K562 (cell line): Measurements from ENCODE around the gene BCL7B. TPM values are rescaled to one million over a fixed set of nuclear protein-coding genes. Genes with fewer than 3 reads are reported as not detected.

Source experiments
- ATAC-seq: fragments of 200-7000 bp; cut with Tn5 transposase; 3 replicates; pipeline ENCODE4 v1.9.1; 2020; ENCODE audit warnings: moderate library complexity
- BruUV-seq: library from RNA; stranded (reverse); fragments of 400-500 nt; replicated peaks from 2 replicates; lab custom pipeline; 2021; lab: Mats Ljungman, UMichigan
- CTCF ChIA-PET: fragments of 300-600 bp; formaldehyde crosslinking; extraction: SDS; loops from one replicate; lab custom pipeline; 2021; ENCODE audit warnings: low intra/inter-chr PET ratio; lab: Yijun Ruan, JAX
- POLR2A ChIA-PET: fragments of 300-600, 350-650 bp; sonication (Branson Sonifier 250); formaldehyde crosslinking; extraction: SDS; loops from one replicate; lab custom pipeline; 2021; ENCODE audit warnings: antibody characterized with exemption, inconsistent platforms; lab: Yijun Ruan, JAX
- DNase-seq, 4 experiments: peaks; one replicate each; pipeline versions ENCODE4 v3.0.0 to v3.0.0-alpha.2; 2011 to 2018; ENCODE audit warnings: low spot score in 3 of 4, mixed read lengths in 3 of 4; ENCODE audit errors: extremely low read depth in 1 of 4
- FAIRE-seq: peaks from 2 replicates; lab custom pipeline; 2011; peaks lifted over from hg19 to GRCh38; lab: Jason Lieb, UNC
- H2AFZ ChIP-seq: 2 replicates; pipeline ENCODE4 v1.6.0; 2011; ENCODE audit warnings: low read depth, low read length, control low read depth, inconsistent platforms
- H3K27ac ChIP-seq: fragments of 200-600 bp; 3 replicates; pipeline ENCODE4 v1.8.0; 2011; ENCODE audit warnings: low read depth, mild to moderate bottlenecking, control low read depth, inconsistent platforms, low read length, moderate library complexity, mixed read lengths; ENCODE audit errors: extremely low read depth
- H3K27me3 ChIP-seq, 2 experiments: fragments of 300-600 bp in 1 of 2; 2 replicates in 1 of 2; 3 replicates in 1 of 2; pipeline versions ENCODE4 v1.6.0 to v1.8.0; 2011; ENCODE audit warnings: inconsistent platforms in 2 of 2, low read length in 2 of 2, mild to moderate bottlenecking in 1 of 2, mixed read lengths in 1 of 2, moderate library complexity in 1 of 2; ENCODE audit not compliant: control insufficient read depth in 2 of 2, insufficient read depth in 2 of 2
- H3K36me3 ChIP-seq: fragments of 300-600 bp; 3 replicates; pipeline ENCODE4 v1.8.0; 2011; ENCODE audit warnings: mild to moderate bottlenecking, low read length, inconsistent platforms; ENCODE audit not compliant: control insufficient read depth, insufficient read depth
- H3K4me1 ChIP-seq, 2 experiments: fragments of 200-600 bp in 1 of 2; replicated peaks in 1 of 2; 2 replicates in 1 of 2; 3 replicates in 1 of 2; pipeline versions ENCODE4 v1.5.1 to v1.8.0; 2011; ENCODE audit warnings: inconsistent platforms in 2 of 2, low read length in 2 of 2, mild to moderate bottlenecking in 1 of 2, mixed read lengths in 1 of 2, moderate library complexity in 1 of 2; ENCODE audit not compliant: control insufficient read depth in 2 of 2, insufficient read depth in 2 of 2
- H3K4me2 ChIP-seq: 2 replicates; pipeline ENCODE4 v1.6.1; 2011; ENCODE audit warnings: low read length, control low read depth, inconsistent platforms, mixed read lengths; ENCODE audit not compliant: insufficient read depth
- H3K4me3 ChIP-seq: fragments of 200-600 bp; sonication (generic), shearing (Covaris generic); 2 replicates; pipeline ENCODE4 v1.5.1; 2016; ENCODE audit warnings: control low read depth, inconsistent platforms
- H3K79me2 ChIP-seq: fragments of 200-600 bp; 3 replicates; pipeline ENCODE4 v1.8.0; 2011; ENCODE audit warnings: low read length, inconsistent platforms; ENCODE audit not compliant: control insufficient read depth, insufficient read depth
- H3K9ac ChIP-seq, 2 experiments: 2 replicates each; pipeline versions ENCODE4 v1.6.0 to v1.6.1; 2011; ENCODE audit warnings: low read depth in 2 of 2, low read length in 2 of 2, control low read depth in 1 of 2, inconsistent platforms in 1 of 2, mild to moderate bottlenecking in 1 of 2, mixed read lengths in 1 of 2; ENCODE audit not compliant: insufficient read depth in 1 of 2
- H3K9me1 ChIP-seq: one replicate; pipeline ENCODE4 v1.6.0; 2011; ENCODE audit warnings: inconsistent platforms, mild to moderate bottlenecking, low read length, moderate library complexity; ENCODE audit not compliant: control insufficient read depth, insufficient read depth
- H3K9me3 ChIP-seq: replicated peaks from 2 replicates; pipeline ENCODE4 v1.5.1; 2011; ENCODE audit warnings: low read depth, low read length, inconsistent platforms; ENCODE audit not compliant: control insufficient read depth, insufficient read depth
- H4K20me1 ChIP-seq: replicated peaks from 2 replicates; pipeline ENCODE4 v1.6.1; 2011; ENCODE audit warnings: low read length, inconsistent platforms, mixed read lengths; ENCODE audit not compliant: control insufficient read depth, insufficient read depth
- ASH1L ChIP-seq: fragments of 450-650 bp; IDR thresholded peaks from 2 replicates; pipeline ENCODE4 v1.6.1; 2018; ENCODE audit warnings: borderline replicate concordance, mild to moderate bottlenecking, low read depth; ENCODE audit not compliant: partially characterized antibody
- GATAD2B ChIP-seq: fragments of 450-650 bp; IDR thresholded peaks from 2 replicates; pipeline ENCODE4 v1.6.1; 2017; ENCODE audit warnings: mild to moderate bottlenecking, borderline replicate concordance
- HNRNPH1 ChIP-seq: fragments of 200-400 bp; formaldehyde crosslinking; optimal IDR thresholded peaks from 2 replicates; pipeline ENCODE3; 2017; ENCODE audit warnings: low read depth, mild to moderate bottlenecking, low read length, moderate library complexity
- KAT2B ChIP-seq: IDR thresholded peaks from one replicate; pipeline ENCODE4 v1.6.1; 2012; ENCODE audit warnings: low read depth, mild to moderate bottlenecking, control low read depth, inconsistent platforms, low read length, moderate library complexity
- MXI1 ChIP-seq: IDR thresholded peaks from 2 replicates; pipeline ENCODE4 v1.6.1; 2011; ENCODE audit warnings: low read depth, mild to moderate bottlenecking, improper control_type of control experiment, low read length
- MYC ChIP-seq, 2 experiments: fragments of 250-450 bp in 1 of 2; sonication (Bioruptor Pico) in 1 of 2; IDR thresholded peaks; 2 replicates each; pipeline versions ENCODE4 v1.5.1 to v1.6.1; 2012 to 2021; ENCODE audit warnings: low read depth in 2 of 2, borderline replicate concordance in 1 of 2, improper control_type of control experiment in 1 of 2, low read length in 1 of 2, mild to moderate bottlenecking in 1 of 2, moderate library complexity in 1 of 2
- NFE2L1 ChIP-seq: fragments of 450-650 bp; IDR thresholded peaks from 2 replicates; pipeline ENCODE4 v1.6.1; 2016; ENCODE audit warnings: missing genetic modification characterization, low read depth, mild to moderate bottlenecking, missing compliant biosample characterization, moderate library complexity, borderline replicate concordance
- PTRF ChIP-seq: fragments of 450-650 bp; IDR thresholded peaks from 2 replicates; pipeline ENCODE4 v1.6.1; 2016; ENCODE audit warnings: mild to moderate bottlenecking, missing genetic modification characterization, missing compliant biosample characterization
- SAFB2 ChIP-seq: fragments of 200-400 bp; formaldehyde crosslinking; IDR thresholded peaks from 2 replicates; pipeline ENCODE4 v1.6.1; 2018; ENCODE audit warnings: borderline replicate concordance, low read length, low read depth, moderate library complexity; ENCODE audit not compliant: severe bottlenecking
- ZBTB17 ChIP-seq: fragments of 450-650 bp; formaldehyde crosslinking; IDR thresholded peaks from 2 replicates; pipeline ENCODE4 v1.4.0; 2020; ENCODE audit warnings: mild to moderate bottlenecking
- ZFP30 ChIP-seq: fragments of 250-450 bp; sonication (Bioruptor Pico); IDR thresholded peaks from 2 replicates; pipeline ENCODE4 v1.8.0; 2022; ENCODE audit warnings: moderate library complexity, mild to moderate bottlenecking, inconsistent platforms, borderline replicate concordance
- ZKSCAN3 ChIP-seq: fragments of 250-450 bp; sonication (Bioruptor Pico); IDR thresholded peaks from 2 replicates; pipeline ENCODE4 v1.4.0; 2020
- ZNF121 ChIP-seq: sonication (generic); formaldehyde crosslinking; conservative IDR thresholded peaks from 2 replicates; pipeline ENCODE4 v1.8.0; 2022; ENCODE audit warnings: missing genetic modification reagents
- ZNF224 ChIP-seq: sonication (generic); formaldehyde crosslinking; IDR thresholded peaks from 2 replicates; pipeline ENCODE4 v1.8.0; 2022; ENCODE audit warnings: mild to moderate bottlenecking, missing genetic modification reagents
- ZNF232 ChIP-seq: sonication (generic); formaldehyde crosslinking; IDR thresholded peaks from 2 replicates; pipeline ENCODE4 v1.8.0; 2022; ENCODE audit warnings: mild to moderate bottlenecking, missing genetic modification reagents
- ZNF609 ChIP-seq: sonication (generic); formaldehyde crosslinking; IDR thresholded peaks from 2 replicates; pipeline ENCODE4 v1.8.1; 2023; ENCODE audit warnings: missing genetic modification reagents, mild to moderate bottlenecking, borderline replicate concordance
- ZNF830 ChIP-seq: fragments of 250-450 bp; sonication (Bioruptor Pico); IDR thresholded peaks from 2 replicates; pipeline ENCODE4 v1.5.0; 2021; ENCODE audit warnings: mild to moderate bottlenecking
- WGBS: fragments of 100-300 bp; shearing (Covaris generic); methylation state at CpG from one replicate; pipeline ENCODE4 v1.1.6; 2016; ENCODE audit warnings: low coverage, mixed read lengths; ENCODE audit not compliant: insufficient coverage; ENCODE audit errors: missing lambda C conversion rate; 5-methylcytosine and 5-hydroxymethylcytosine counted together
- in situ Hi-C: fragments of 300-500 bp; cut with MboI; formaldehyde crosslinking; loops from 4 replicates; pipeline ENCODE4 v1.15.0; 2018; ENCODE audit warnings: inconsistent platforms, mixed read lengths
- intact Hi-C: fragments of 100-400 bp; cut with micrococcal nuclease; formaldehyde crosslinking; loops from 2 replicates; pipeline ENCODE4 v1.14.2; 2022
- polyA plus RNA-seq, 8 experiments: library from polyadenylated mRNA; depleted of rRNA in 4 of 8; stranded (reverse) in 5 of 8; unstranded in 3 of 8; fragments of >200 nt; fragmentation: Nextera tagmentation in 2 of 8; fragmentation: Illumina TruSeq in 1 of 8; extraction: Ambion mirVana in 2 of 8; extraction: Trizol in 1 of 8; gene quantifications; 2 replicates each; pipeline versions ENCODE4 v1.2.1 to v1.2.3, GENCODE V29; 2011 to 2014; ENCODE audit warnings: inconsistent platforms in 1 of 8, missing spikeins in 1 of 8
- total RNA-seq, 7 experiments: library from RNA; depleted of rRNA in 6 of 7; stranded (reverse); fragments of >200 nt in 6 of 7; fragmentation: Illumina TruSeq in 2 of 7; extraction: Trizol in 2 of 7; gene quantifications; 2 replicates each; pipeline versions ENCODE4 v1.2.1 to v1.2.3, GENCODE V29; 2011 to 2021; ENCODE audit warnings: low replicate concordance in 1 of 7

Gene BCL7B
- total and polyA plus RNA-seq, 9 of the 15 experiments (the other 6 are each of a cell fraction or from before 2014, with no cell fraction given), result 10.0 to 73.2 (median 32.9) TPM

GRCh38 chr7:73577627-73578341 lies 20.3 kb upstream of the BCL7B start:
- H3K4me3 ChIP-seq, result peak overlapping the region; percentile 70
- in situ Hi-C loops, result no loop called here
- ATAC-seq (peak; percentile 58), FAIRE-seq (peak; percentile 65), DNase-seq (peak in 1 of 4 experiments; percentile 64)
- H3K9me1 ChIP-seq, result peaks cover 7% of the 10 kb centered on the region
- H3K36me3 ChIP-seq, result peaks cover 39% of the 10 kb centered on the region
- H4K20me1 ChIP-seq, result peaks cover 24% of the 10 kb centered on the region
- ChIA-PET CTCF (no interaction called here), POLR2A (interaction anchor here (0.6 to 5.6 kb wide), 19 partner anchors 8 to 280 kb away, joined by 3 to 72 read pairs (median 4); partner anchors contain the start of genes BAZ1B and BCL7B)
- peaks cover 52% of the 10 kb centered on the region for H3K79me2 ChIP-seq
- under 1% methylated on average over 30 of the region's 32 CpGs for WGBS
- peak overlapping the region; percentile 95 to 96 for H3K9ac ChIP-seq
- peak overlapping the region; percentile 87 for H3K27ac ChIP-seq
- H3K4me2 ChIP-seq, result peak overlapping the region; percentile 95
- intact Hi-C loops, result loop anchor here (1.0 to 2.0 kb wide), 2 partner anchors 15 to 55 kb away; partner anchors contain the start of gene BAZ1B
- peaks cover 41 to 69% of the 10 kb centered on the region in 2 experiments for H3K4me1 ChIP-seq
- TSS peak; percentile 79 for BruUV-seq
- peak overlapping the region; percentile 69 for H2AFZ ChIP-seq
- no peaks in the 10 kb centered on the region for H3K9me3 ChIP-seq
- H3K27me3 ChIP-seq, result no peaks in the 10 kb centered on the region
- TF ChIP-seq PTRF (tag) (no peak), NFE2L1 (tag) (no peak), ZFP30 (no peak), KAT2B (no peak), ZNF830 (no peak), ZKSCAN3 (CRISPR knock-in tag) (no peak), GATAD2B (no peak), ZNF232 (CRISPR knock-in tag) (no peak; the same call in 1 of the 2 replicates), ZNF121 (peak; percentile 75), SAFB2 (no peak), HNRNPH1 (no peak), ASH1L (no peak), ZNF609 (CRISPR knock-in tag) (0 out of 2 replicates have a peak, but pooled peaks have one; percentile 22), MXI1 (no peak), ZNF224 (no peak), ZBTB17 (CRISPR knock-in tag) (no peak), MYC (IDR thresholded peaks at IDR 0.05; ENCODE audit: low read depth, low read length) (no peak), MYC (CRISPR knock-in tag; IDR thresholded peaks at IDR 0.05; ENCODE audit: borderline replicate concordance, low read depth) (peak; percentile 48; the same call in 1 of the 2 replicates)
